Stomach (tissue), 4 donors: ENCODE data around the gene FXYD2.

ENCODE experiments used
- EP300 ChIP-seq: sonication (generic); formaldehyde crosslinking; IDR thresholded peaks from one replicate; pipeline ENCODE4 v1.6.1; 2017; ENCODE audit warnings: antibody characterized with exemption
- POLR2A ChIP-seq, 4 donors: fragments of 450-650 bp; IDR thresholded peaks; one replicate each; pipeline ENCODE4 v1.6.1; 2016; ENCODE audit warnings: antibody characterized with exemption in 4 of 4, control low read depth in 2 of 4, mild to moderate bottlenecking in 1 of 4, moderate library complexity in 1 of 4
- POLR2AphosphoS5 ChIP-seq, 3 donors: sonication (generic); formaldehyde crosslinking; IDR thresholded peaks; one replicate each; pipeline ENCODE4 v1.6.1; 2016; ENCODE audit warnings: antibody characterized with exemption in 3 of 3
- TF ChIP-seq, protein P1 (sequence below), 7 experiments: fragments of 450-650 bp in 4 of 7; fragments of 200-600 bp in 3 of 7; sonication (generic) in 3 of 7; IDR thresholded peaks; one replicate each; pipeline ENCODE4 v1.5.1; 2016 to 2019; ENCODE audit warnings: antibody characterized with exemption in 7 of 7, control low read depth in 2 of 7, mild to moderate bottlenecking in 1 of 7

DNA sequence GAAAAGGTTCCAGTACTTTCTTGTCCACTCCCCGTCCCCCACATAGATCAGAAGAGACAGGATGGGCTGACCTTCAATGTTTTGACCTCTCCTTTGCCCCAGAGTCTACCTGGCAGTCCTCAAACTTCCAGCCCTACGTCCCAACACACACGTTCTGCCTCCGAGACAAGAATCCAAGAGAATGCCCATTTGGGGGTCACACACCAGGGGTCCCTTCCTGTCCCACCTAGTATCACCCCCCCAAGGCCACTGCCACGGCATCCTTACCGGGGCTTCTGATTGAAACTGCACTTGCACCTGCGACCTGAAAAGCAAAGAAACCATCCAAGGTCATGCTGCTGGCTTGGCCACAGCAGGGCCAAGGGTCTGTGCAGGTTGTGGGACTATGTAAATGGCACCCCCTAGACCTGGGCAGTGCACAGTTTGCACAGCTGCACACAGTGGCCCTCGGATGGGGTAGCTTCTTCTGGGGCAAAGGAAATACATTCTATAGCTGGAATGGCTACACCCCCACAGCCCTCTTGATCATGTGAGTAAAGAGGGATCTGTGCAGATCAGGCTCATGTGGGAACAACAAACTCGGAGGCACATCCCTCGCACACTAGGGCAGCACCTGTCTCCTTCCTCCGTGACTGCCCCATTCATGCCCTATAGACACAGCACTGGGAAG, 16.5 kb upstream of the FXYD2 start:
- TF ChIP-seq, protein P1, sequence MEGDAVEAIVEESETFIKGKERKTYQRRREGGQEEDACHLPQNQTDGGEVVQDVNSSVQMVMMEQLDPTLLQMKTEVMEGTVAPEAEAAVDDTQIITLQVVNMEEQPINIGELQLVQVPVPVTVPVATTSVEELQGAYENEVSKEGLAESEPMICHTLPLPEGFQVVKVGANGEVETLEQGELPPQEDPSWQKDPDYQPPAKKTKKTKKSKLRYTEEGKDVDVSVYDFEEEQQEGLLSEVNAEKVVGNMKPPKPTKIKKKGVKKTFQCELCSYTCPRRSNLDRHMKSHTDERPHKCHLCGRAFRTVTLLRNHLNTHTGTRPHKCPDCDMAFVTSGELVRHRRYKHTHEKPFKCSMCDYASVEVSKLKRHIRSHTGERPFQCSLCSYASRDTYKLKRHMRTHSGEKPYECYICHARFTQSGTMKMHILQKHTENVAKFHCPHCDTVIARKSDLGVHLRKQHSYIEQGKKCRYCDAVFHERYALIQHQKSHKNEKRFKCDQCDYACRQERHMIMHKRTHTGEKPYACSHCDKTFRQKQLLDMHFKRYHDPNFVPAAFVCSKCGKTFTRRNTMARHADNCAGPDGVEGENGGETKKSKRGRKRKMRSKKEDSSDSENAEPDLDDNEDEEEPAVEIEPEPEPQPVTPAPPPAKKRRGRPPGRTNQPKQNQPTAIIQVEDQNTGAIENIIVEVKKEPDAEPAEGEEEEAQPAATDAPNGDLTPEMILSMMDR (IDR thresholded peaks at IDR 0.05), result no peak
- TF ChIP-seq POLR2A (IDR thresholded peaks at IDR 0.05) (no peak), EP300 (no peak), POLR2AphosphoS5 (IDR thresholded peaks at IDR 0.05) (no peak)
